ENCODE data around the gene CHD3. TPM values are rescaled to one million over a fixed set of nuclear protein-coding genes. Genes with fewer than 3 reads are reported as not detected.

Gene CHD3
- total RNA-seq, result 100 to 1,000 TPM; 130 to 139 TPM

DNA sequence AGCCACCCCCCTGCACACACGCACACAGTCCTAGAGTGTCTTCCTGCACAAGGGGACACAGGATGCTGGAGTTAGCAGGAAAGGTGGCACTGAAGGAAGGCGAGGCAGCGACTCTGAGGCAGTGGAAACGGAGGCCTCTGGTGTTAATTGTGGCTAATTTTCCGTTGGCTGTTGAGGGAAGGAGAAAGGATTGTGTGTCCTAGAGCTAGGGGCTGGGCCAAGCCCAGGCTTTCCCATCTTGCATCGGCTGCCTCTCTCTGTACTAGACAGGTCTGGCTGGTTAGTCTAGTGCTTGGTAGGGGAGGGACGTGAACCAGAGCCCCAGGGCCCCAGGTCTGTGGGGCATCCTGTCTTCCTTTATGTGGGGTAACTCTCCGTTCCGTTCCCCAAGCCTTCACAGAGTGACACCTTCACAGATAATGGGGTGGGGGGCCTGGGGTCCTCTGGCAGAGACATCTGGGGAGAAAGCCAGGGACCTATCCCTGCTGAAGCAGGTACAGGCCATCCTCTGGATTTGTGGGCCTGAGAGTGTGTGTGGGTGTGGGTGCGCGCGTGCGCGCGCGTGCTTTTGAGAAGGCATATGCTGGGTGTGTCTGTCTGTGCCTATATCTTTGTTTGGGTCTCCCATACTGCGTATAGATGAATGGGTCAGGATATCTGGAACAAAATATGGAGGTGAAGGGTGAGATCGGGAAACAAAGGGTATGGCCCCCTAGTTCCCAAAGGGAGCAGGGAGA is at the start of gene CHD3:
Gene CHD3 (plus strand): TSS at position 606 of the 737 bp plus-strand sequence. CDS start 212 bp downstream, outside the sequence.
- H3K27ac Mint-ChIP-seq, result no peak within 1 kb of the TSS
- CTCF ChIA-PET, result interaction anchor here (1.0 to 1.1 kb wide), 3 partner anchors 17 to 153 kb away, joined by 3 to 4 read pairs (median 3); no protein-coding TSS in a partner anchor
- ATAC-seq, result no peak

DNA sequence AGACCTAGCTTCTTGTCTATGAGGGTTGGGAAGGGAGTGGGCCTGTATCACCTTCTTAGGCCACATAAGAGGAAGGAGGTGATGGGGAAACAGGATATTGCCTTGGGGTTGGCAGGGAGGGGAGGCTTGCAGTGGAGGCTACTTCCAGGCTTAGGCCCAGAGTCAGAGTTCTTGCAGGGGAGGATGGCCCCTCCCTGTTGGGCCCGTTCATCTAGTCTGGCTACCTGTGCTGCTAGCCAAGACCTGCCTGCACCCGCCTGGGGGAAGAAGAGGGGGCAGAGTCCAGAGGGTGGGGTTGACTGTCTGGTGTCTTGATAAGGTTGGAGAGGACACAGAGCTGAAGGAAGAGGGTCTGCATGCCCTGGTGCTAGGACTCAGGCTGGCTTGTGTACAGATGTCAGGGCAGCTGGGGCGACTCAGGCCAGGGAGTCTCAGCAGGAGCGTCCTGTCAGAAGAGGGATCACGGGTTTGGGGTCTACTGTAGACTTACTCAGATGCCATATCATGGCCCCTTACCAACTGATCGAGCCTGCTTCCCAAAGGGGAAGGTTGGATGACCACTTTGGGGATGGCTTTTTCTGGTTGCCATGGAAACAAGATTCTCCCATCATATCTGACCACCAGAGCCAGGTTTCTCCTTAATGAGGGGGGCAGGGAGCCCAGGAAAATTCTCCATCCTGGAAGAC is 49.3 kb upstream of the CHD3 start:
- Mint-ChIP-seq H3K27ac (peak overlapping the region; percentile 92), H3K36me3 (ENCODE audit: low read depth) (peaks cover 20% of the 10 kb centered on the region), H3K4me3 (peak overlapping the region; percentile 83), H3K9me3 (no peaks in the 10 kb centered on the region), H3K27me3 (no peaks in the 10 kb centered on the region), H3K4me1 (ENCODE audit: low read depth) (peaks cover 49% of the 10 kb centered on the region)
- TF ChIP-seq, protein P1, sequence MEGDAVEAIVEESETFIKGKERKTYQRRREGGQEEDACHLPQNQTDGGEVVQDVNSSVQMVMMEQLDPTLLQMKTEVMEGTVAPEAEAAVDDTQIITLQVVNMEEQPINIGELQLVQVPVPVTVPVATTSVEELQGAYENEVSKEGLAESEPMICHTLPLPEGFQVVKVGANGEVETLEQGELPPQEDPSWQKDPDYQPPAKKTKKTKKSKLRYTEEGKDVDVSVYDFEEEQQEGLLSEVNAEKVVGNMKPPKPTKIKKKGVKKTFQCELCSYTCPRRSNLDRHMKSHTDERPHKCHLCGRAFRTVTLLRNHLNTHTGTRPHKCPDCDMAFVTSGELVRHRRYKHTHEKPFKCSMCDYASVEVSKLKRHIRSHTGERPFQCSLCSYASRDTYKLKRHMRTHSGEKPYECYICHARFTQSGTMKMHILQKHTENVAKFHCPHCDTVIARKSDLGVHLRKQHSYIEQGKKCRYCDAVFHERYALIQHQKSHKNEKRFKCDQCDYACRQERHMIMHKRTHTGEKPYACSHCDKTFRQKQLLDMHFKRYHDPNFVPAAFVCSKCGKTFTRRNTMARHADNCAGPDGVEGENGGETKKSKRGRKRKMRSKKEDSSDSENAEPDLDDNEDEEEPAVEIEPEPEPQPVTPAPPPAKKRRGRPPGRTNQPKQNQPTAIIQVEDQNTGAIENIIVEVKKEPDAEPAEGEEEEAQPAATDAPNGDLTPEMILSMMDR (IDR thresholded peaks at IDR 0.05), result no peak
- ChIA-PET CTCF (interaction anchor here (1.0 to 1.1 kb wide), 3 partner anchors 12 to 18 kb away, joined by 3 to 4 read pairs (median 4); partner anchors contain the start of gene NAA38), POLR2A (interaction anchor here (1.0 to 7.2 kb wide), 5 partner anchors 9 to 152 kb away, joined by 3 to 74 read pairs (median 8); partner anchors contain the start of genes CYB5D1, NAA38 and TP53)
- intact Hi-C loops (cut with micrococcal nuclease), result no loop called here
- DNase-seq, result no peak
- ATAC-seq, result no peak

More for the DNA sequence above, at the start of gene CHD3:
- POLR2A ChIA-PET, result interaction anchor here (0.9 to 1.8 kb wide), 4 partner anchors 8 to 101 kb away, joined by 3 to 9 read pairs (median 4); no protein-coding TSS in a partner anchor
- Mint-ChIP-seq H3K4me1 (ENCODE audit: low read depth) (peaks cover 10% of the 10 kb centered on the region), H3K4me3 (no peak within 1 kb of the TSS), H3K36me3 (ENCODE audit: low read depth) (peaks cover 32% of the 10 kb centered on the region), H3K27me3 (no peaks in the 10 kb centered on the region), H3K9me3 (no peaks in the 10 kb centered on the region)
- TF ChIP-seq, protein P1 (IDR thresholded peaks at IDR 0.05), result no peak
- peak; percentile 77 for DNase-seq
- intact Hi-C loops (cut with micrococcal nuclease), result loop anchor here (5.0 kb wide), 1 partner anchor 46 kb away; no protein-coding TSS in a partner anchor

DNA sequence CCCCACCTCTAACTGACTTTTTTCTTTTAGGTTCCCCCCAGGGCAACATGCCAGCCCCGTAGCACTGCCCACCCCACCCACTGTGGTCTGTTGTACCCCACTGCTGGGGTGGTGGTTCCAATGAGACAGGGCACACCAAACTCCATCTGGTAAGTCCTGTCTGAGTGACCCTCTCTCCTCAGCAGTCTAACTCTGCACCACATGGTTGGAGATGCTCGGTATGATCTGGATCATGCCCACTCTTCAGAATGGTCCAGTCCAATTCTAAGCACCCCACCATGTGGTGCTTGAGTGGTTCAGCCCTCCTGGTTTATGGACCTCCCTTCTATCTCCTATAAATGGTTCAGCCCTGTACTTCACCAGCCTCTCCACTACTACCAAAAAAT is 48.7 kb upstream of the CHD3 start:
- Mint-ChIP-seq H3K9me3 (no peaks in the 10 kb centered on the region), H3K4me1 (ENCODE audit: low read depth) (peaks cover 49% of the 10 kb centered on the region), H3K36me3 (ENCODE audit: low read depth) (peaks cover 22% of the 10 kb centered on the region), H3K27me3 (no peaks in the 10 kb centered on the region), H3K27ac (peak overlapping the region; percentile 92), H3K4me3 (peak overlapping the region; percentile 83)
- intact Hi-C loops (cut with micrococcal nuclease), result loop anchor here (5.0 kb wide), 1 partner anchor 47 kb away; the partner anchor contains the start of gene CHD3
- CTCF ChIA-PET, result interaction anchor here (1.0 kb wide), 1 partner anchor 15 kb away, joined by 4 read pairs; no protein-coding TSS in a partner anchor
- TF ChIP-seq, protein P1 (IDR thresholded peaks at IDR 0.05), result no peak
- POLR2A ChIA-PET, result interaction anchor here (1.0 to 5.8 kb wide), 3 partner anchors 10 to 333 kb away, joined by 3 to 42 read pairs (median 4); partner anchors contain the start of genes CYB5D1 and NAA38
- DNase-seq (peak; percentile 68), ATAC-seq (no peak)

DNA sequence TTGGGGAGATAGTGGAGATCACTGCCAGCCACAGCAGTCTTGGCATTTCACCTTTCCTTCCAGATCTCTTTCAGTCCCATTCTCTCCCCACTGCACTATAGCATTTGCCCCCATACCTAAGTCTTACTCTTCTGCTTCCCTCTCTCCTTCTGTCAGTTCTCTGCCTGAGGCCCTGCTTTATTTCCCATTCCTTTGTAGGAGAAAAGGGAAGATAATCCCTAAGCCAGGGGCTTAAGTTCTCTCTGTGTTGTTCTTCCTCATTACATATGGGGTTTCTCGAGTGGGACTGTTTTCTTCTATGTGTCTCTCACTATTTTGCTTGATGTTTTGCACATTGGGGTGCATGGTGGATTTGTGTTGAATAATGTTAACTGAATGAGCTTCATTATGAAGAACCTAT is 48.1 kb upstream of the CHD3 start:
- ATAC-seq, result no peak
- peaks cover 26% of the 10 kb centered on the region for H3K36me3 Mint-ChIP-seq (ENCODE audit: low read depth)
- no peaks in the 10 kb centered on the region for H3K9me3 Mint-ChIP-seq
- H3K4me1 Mint-ChIP-seq (ENCODE audit: low read depth), result peaks cover 49% of the 10 kb centered on the region
- H3K4me3 Mint-ChIP-seq, result peak overlapping the region; percentile 83
- DNase-seq, result no peak
- POLR2A ChIA-PET, result interaction anchor here (0.6 to 6.6 kb wide), 10 partner anchors 10 to 333 kb away, joined by 3 to 35 read pairs (median 3); partner anchors contain the start of genes CNTROB, NAA38, TMEM88 and TP53
- peak overlapping the region; percentile 92 for H3K27ac Mint-ChIP-seq
- no peaks in the 10 kb centered on the region for H3K27me3 Mint-ChIP-seq
- intact Hi-C loops (cut with micrococcal nuclease), result loop anchor here (5.0 kb wide), 1 partner anchor 47 kb away; the partner anchor contains the start of gene CHD3
- CTCF ChIA-PET, result interaction anchor here (0.7 to 1.2 kb wide), 4 partner anchors 15 to 150 kb away, joined by 3 to 5 read pairs (median 4); no protein-coding TSS in a partner anchor
- TF ChIP-seq, protein P1 (IDR thresholded peaks at IDR 0.05), result no peak
